Mesodermal cell (in vitro differentiated cells): ENCODE data around the gene NRF1.
"Not testable (repeated sequence)": the region's sequence is repeated elsewhere in the genome, so short reads cannot be mapped to it uniquely, and the experiment has no call there.

Experiments
- H3K27ac ChIP-seq: 2 replicates; pipeline ENCODE4 v1.7.0; 2013; ENCODE audit warnings: mild to moderate bottlenecking, low read depth, low read length, moderate library complexity; ENCODE audit not compliant: severe bottlenecking
- H3K36me3 ChIP-seq: 2 replicates; pipeline ENCODE4 v1.7.1; 2013; ENCODE audit warnings: mild to moderate bottlenecking, low read length, moderate library complexity; ENCODE audit not compliant: control insufficient read depth, insufficient read depth
- H3K4me1 ChIP-seq: one replicate; pipeline ENCODE4 v1.7.1; 2013; ENCODE audit warnings: mild to moderate bottlenecking, low read length; ENCODE audit not compliant: insufficient read depth, control insufficient read depth, poor library complexity, severe bottlenecking
- H3K4me3 ChIP-seq: 2 replicates; pipeline ENCODE4 v1.7.0; 2013; ENCODE audit warnings: low read length, control low read depth, mild to moderate bottlenecking; ENCODE audit not compliant: insufficient read depth, poor library complexity, severe bottlenecking; ENCODE audit errors: extremely low read depth
- H3K9me3 ChIP-seq: 2 replicates; pipeline ENCODE4 v1.7.1; 2013; ENCODE audit warnings: mild to moderate bottlenecking, low read length, moderate library complexity; ENCODE audit not compliant: control insufficient read depth
- WGBS, 2 experiments: methylation state at CpG; one replicate each; pipeline ENCODE4 v1.1.5; 2013; ENCODE audit warnings: missing lambda C conversion rate in 2 of 2; ENCODE audit not compliant: insufficient coverage in 2 of 2; 5-methylcytosine and 5-hydroxymethylcytosine counted together

Gene NRF1

GRCh38 chr7:129578829-129579228 is 32.7 kb upstream of the NRF1 start:
- Histone ChIP-seq H3K27ac (no peak overlapping the region), H3K9me3 (peaks cover 15% of the 10 kb centered on the region), H3K36me3 (no peaks in the 10 kb centered on the region), H3K4me1 (no peaks in the 10 kb centered on the region), H3K4me3 (no peak overlapping the region)
- 95 to 97% methylated on average over 11 of the region's 12 CpGs for WGBS, 2 experiments

- not testable (repeated sequence) for H3K27ac ChIP-seq, H3K4me1 ChIP-seq, H3K4me3 ChIP-seq, H3K36me3 ChIP-seq
- 90 to 100% methylated on average over 3 of the region's 5 CpGs for WGBS, 2 experiments
- H3K9me3 ChIP-seq: peaks cover 23% of the 10 kb centered on the region
Measured at GRCh38 chr7:129586179-129586578, 25.3 kb upstream of the NRF1 start.

GRCh38 chr7:129588268-129588667 is 23.3 kb upstream of the NRF1 start:
- no peaks in the 10 kb centered on the region for H3K4me1 ChIP-seq
- peaks cover 23% of the 10 kb centered on the region for H3K9me3 ChIP-seq
- H3K4me3 ChIP-seq: no peak overlapping the region
- H3K36me3 ChIP-seq: no peaks in the 10 kb centered on the region
- no peak overlapping the region for H3K27ac ChIP-seq

- H3K4me3 ChIP-seq: no peak overlapping the region
- H3K9me3 ChIP-seq: peaks cover 8% of the 10 kb centered on the region
- H3K27ac ChIP-seq: no peak overlapping the region
- WGBS, 2 experiments: 80 to 100% methylated on average over 2 to 3 of the region's 4 CpGs
- no peaks in the 10 kb centered on the region for H3K36me3 ChIP-seq
- no peaks in the 10 kb centered on the region for H3K4me1 ChIP-seq
Measured at GRCh38 chr7:129591868-129592267, 19.7 kb upstream of the NRF1 start.

- no CpG with 5 or more reads among the region's 6 CpGs for WGBS, 2 experiments
- not testable (repeated sequence) for H3K4me1 ChIP-seq, H3K9me3 ChIP-seq, H3K27ac ChIP-seq, H3K36me3 ChIP-seq, H3K4me3 ChIP-seq
Measured at GRCh38 chr7:129596386-129596785, 15.1 kb upstream of the NRF1 start.

- no peaks in the 10 kb centered on the region for H3K4me1 ChIP-seq
- no peak overlapping the region for H3K27ac ChIP-seq
- H3K9me3 ChIP-seq: no peaks in the 10 kb centered on the region
- H3K4me3 ChIP-seq: no peak overlapping the region
- no peaks in the 10 kb centered on the region for H3K36me3 ChIP-seq
Measured at GRCh38 chr7:129597672-129598071, 13.8 kb upstream of the NRF1 start.

GRCh38 chr7:129599174-129599573 is 12.3 kb upstream of the NRF1 start:
- Histone ChIP-seq H3K4me1 (no peaks in the 10 kb centered on the region), H3K4me3 (no peak overlapping the region), H3K9me3 (no peaks in the 10 kb centered on the region), H3K36me3 (no peaks in the 10 kb centered on the region), H3K27ac (no peak overlapping the region)
- 90 to 96% methylated on average over 3 of the region's 5 CpGs for WGBS, 2 experiments

GRCh38 chr7:129603594-129603993 is 7.9 kb upstream of the NRF1 start:
- H3K4me1 ChIP-seq, H3K4me3 ChIP-seq, H3K9me3 ChIP-seq, H3K27ac ChIP-seq: not testable (repeated sequence)
- 100% methylated on average over 2 to 4 of the region's 5 CpGs for WGBS, 2 experiments
- H3K36me3 ChIP-seq: peaks cover 13% of the 10 kb centered on the region

- peaks cover 15% of the 10 kb centered on the region for H3K36me3 ChIP-seq
- not testable (repeated sequence) for H3K27ac ChIP-seq, H3K4me3 ChIP-seq, H3K4me1 ChIP-seq, H3K9me3 ChIP-seq
- WGBS, 2 experiments: 100% methylated on average over 1 of the region's 3 CpGs; no CpG with 5 or more reads in 1 of the 2 experiments
Measured at GRCh38 chr7:129604021-129604420, 7.5 kb upstream of the NRF1 start.

- Histone ChIP-seq H3K4me1 (peaks cover 3% of the 10 kb centered on the region), H3K27ac (no peak overlapping the region), H3K4me3 (no peak overlapping the region), H3K9me3 (no peaks in the 10 kb centered on the region), H3K36me3 (peaks cover 23% of the 10 kb centered on the region)
- 84% methylated on average over 8 of the region's 8 CpGs for WGBS, 2 experiments
Measured at GRCh38 chr7:129604713-129605437, 6.6 kb upstream of the NRF1 start.

- Histone ChIP-seq H3K36me3 (peaks cover 25% of the 10 kb centered on the region), H3K9me3 (no peaks in the 10 kb centered on the region), H3K4me3 (no peak overlapping the region), H3K4me1 (peaks cover 4% of the 10 kb centered on the region), H3K27ac (no peak overlapping the region)
- 90 to 94% methylated on average over 3 to 6 of the region's 6 CpGs for WGBS, 2 experiments
Measured at GRCh38 chr7:129605960-129606614, 5.4 kb upstream of the NRF1 start.
